Prostate gland (tissue), 2 donors: Measurements from ENCODE around the gene RHCE. TPM values are rescaled to one million over a fixed set of nuclear protein-coding genes. Genes with fewer than 3 reads are reported as not detected.

Source experiments
- DNase-seq: peaks from one replicate; pipeline ENCODE4 v3.0.0-alpha.2; 2019; ENCODE audit warnings: low spot score
- H3K27ac ChIP-seq, 2 donors: fragments of 200-600 bp; sonication (generic); 2 replicates each; pipeline ENCODE4 v1.5.1; 2017 to 2019
- H3K27me3 ChIP-seq: fragments of 200-600 bp; sonication (generic); replicated peaks from 2 replicates; pipeline ENCODE4 v1.5.1; 2019; ENCODE audit not compliant: insufficient read depth
- H3K36me3 ChIP-seq, 2 donors: fragments of 200-600 bp; sonication (generic); 1 replicate in 1 of 2; 2 replicates in 1 of 2; pipeline versions ENCODE4 v1.5.1 to v1.8.1; 2017 to 2019
- H3K4me1 ChIP-seq: fragments of 200-600 bp; sonication (generic); replicated peaks from 2 replicates; pipeline ENCODE4 v1.5.1; 2019
- H3K4me3 ChIP-seq, 2 donors: fragments of 200-600 bp; sonication (generic); 2 replicates each; pipeline ENCODE4 v1.5.1; 2017 to 2019
- H3K9me3 ChIP-seq: fragments of 200-600 bp; sonication (generic); 2 replicates; pipeline ENCODE4 v1.5.1; 2017
- POLR2A ChIP-seq: fragments of 450-650 bp; IDR thresholded peaks from one replicate; pipeline ENCODE4 v1.6.1; 2016; ENCODE audit warnings: antibody characterized with exemption, mild to moderate bottlenecking
- POLR2AphosphoS5 ChIP-seq: sonication (generic); formaldehyde crosslinking; IDR thresholded peaks from one replicate; pipeline ENCODE4 v1.6.1; 2017; ENCODE audit warnings: antibody characterized with exemption
- WGBS: methylation state at CpG from one replicate; pipeline ENCODE4 v1.1.5; 2018; 5-methylcytosine and 5-hydroxymethylcytosine counted together
- intact Hi-C: fragments of 100-400 bp; cut with DNase I; formaldehyde crosslinking; loops from one replicate; pipeline ENCODE4 v1.14.2; 2022
- total RNA-seq, 2 donors: library from RNA; depleted of rRNA; stranded (reverse); fragments of >200 nt; gene quantifications; one replicate each; pipeline ENCODE4 v1.1.0, GENCODE V29; 2016
- TF ChIP-seq, protein P1 (sequence below), 4 experiments: fragments of 200-600 bp in 2 of 4; fragments of 450-650 bp in 2 of 4; sonication (generic) in 2 of 4; IDR thresholded peaks; 1 replicate in 3 of 4; 2 replicates in 1 of 4; pipeline ENCODE4 v1.5.1; 2016 to 2019; ENCODE audit warnings: antibody characterized with exemption in 4 of 4, mild to moderate bottlenecking in 2 of 4, moderate library complexity in 2 of 4

RHCE gene
- total RNA-seq, 2 donors from 2014 or later, result 2.4 to 3.9 TPM

- intact Hi-C loops, result loop anchor here (5.0 kb wide), 1 partner anchor 52 kb away; no protein-coding TSS in a partner anchor
- under 1% methylated on average over 77 of the region's 87 CpGs for WGBS
- Histone ChIP-seq H3K9me3 (no peaks in the 10 kb centered on the region), H3K4me1 (peaks cover 5% of the 10 kb centered on the region), H3K27me3 (no peaks in the 10 kb centered on the region), H3K27ac (peak within 1 kb of the TSS; percentile 86 to 92), H3K36me3 (no peaks in the 10 kb centered on the region), H3K4me3 (peak within 1 kb of the TSS; percentile 87 to 93)
- peak; percentile 99 for DNase-seq
- peak; percentile 74 for TF ChIP-seq POLR2AphosphoS5
- TF ChIP-seq, protein P1, sequence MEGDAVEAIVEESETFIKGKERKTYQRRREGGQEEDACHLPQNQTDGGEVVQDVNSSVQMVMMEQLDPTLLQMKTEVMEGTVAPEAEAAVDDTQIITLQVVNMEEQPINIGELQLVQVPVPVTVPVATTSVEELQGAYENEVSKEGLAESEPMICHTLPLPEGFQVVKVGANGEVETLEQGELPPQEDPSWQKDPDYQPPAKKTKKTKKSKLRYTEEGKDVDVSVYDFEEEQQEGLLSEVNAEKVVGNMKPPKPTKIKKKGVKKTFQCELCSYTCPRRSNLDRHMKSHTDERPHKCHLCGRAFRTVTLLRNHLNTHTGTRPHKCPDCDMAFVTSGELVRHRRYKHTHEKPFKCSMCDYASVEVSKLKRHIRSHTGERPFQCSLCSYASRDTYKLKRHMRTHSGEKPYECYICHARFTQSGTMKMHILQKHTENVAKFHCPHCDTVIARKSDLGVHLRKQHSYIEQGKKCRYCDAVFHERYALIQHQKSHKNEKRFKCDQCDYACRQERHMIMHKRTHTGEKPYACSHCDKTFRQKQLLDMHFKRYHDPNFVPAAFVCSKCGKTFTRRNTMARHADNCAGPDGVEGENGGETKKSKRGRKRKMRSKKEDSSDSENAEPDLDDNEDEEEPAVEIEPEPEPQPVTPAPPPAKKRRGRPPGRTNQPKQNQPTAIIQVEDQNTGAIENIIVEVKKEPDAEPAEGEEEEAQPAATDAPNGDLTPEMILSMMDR (IDR thresholded peaks at IDR 0.05), result peak in 1 of 4 experiments; percentile 13
- TF ChIP-seq POLR2A, result peak; percentile 86
Measured at GRCh38 chr1:25430073-25430966, 9.7 kb upstream of the RHCE start, which contains the start of gene MACO1. MACO1 (plus strand) TSS chr1:25430897; CDS start chr1:25431099, 202 bp downstream.

DNA sequence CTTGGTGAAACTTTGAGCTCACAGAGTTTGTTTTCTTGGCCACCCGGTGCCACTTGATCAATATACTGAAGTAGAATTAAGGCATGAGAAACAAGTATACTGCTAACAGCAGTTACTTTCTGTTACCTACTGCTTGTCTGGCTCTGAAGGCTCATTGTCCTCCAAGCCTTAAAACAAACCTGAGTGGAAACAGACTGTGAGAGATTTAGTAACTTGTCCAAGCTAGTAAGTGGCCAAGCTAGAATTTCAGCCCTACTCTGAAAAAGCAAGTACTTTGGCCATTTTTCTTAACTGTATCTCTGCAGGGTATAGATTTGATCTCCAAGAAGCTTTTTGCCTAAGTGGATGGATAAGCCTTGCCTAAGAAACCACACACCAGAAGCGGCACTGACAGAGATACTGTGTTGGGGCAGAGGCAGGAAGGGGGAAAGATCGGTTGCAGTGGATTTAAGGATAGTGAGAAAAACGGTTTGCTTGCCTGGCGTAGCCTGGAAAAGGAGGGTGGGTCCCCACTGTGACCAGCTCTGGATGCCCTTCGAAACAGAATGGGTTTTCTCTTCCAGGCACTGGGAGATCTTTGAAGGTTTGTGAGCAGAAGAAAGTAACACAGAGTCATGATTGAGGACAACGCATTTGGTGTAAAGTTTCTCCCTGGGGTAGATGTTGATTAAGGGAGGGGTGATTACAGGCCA, 8.0 kb upstream of the RHCE start:
- 69% methylated on average over 7 of the region's 7 CpGs for WGBS
- TF ChIP-seq POLR2AphosphoS5 (no peak), POLR2A (no peak)
- TF ChIP-seq, protein P1 (IDR thresholded peaks at IDR 0.05), result no peak
- DNase-seq, result no peak
- intact Hi-C loops, result no loop called here
- Histone ChIP-seq H3K9me3 (no peaks in the 10 kb centered on the region), H3K27ac (no peak overlapping the region), H3K4me1 (no peaks in the 10 kb centered on the region), H3K4me3 (no peak overlapping the region), H3K36me3 (no peaks in the 10 kb centered on the region), H3K27me3 (no peaks in the 10 kb centered on the region)

DNA sequence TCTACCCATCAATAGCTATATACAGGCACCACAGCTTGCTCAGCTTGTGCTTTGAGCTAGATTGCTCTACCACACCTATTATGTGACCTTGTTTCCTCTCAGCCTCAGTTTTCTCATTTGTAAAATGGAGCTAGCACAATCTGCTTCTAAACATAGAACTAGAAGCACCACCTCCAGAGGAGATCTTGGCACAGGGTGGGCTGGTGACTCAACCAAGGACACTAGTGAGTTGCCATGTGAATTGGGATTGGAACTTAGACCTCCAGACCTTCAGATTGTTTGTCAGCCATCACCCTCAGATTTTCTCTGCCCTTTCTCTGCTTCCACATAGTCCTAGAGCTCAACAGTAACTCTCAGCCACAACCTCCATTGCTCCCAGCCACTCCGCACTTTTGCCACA, 7.1 kb upstream of the RHCE start:
- 94% methylated on average over 1 of the region's 1 CpG for WGBS
- H3K36me3 ChIP-seq, result no peaks in the 10 kb centered on the region
- intact Hi-C loops, result no loop called here
- H3K4me3 ChIP-seq, result no peak overlapping the region
- TF ChIP-seq, protein P1 (IDR thresholded peaks at IDR 0.05), result no peak
- TF ChIP-seq POLR2A (no peak), POLR2AphosphoS5 (no peak)
- no peaks in the 10 kb centered on the region for H3K27me3 ChIP-seq
- H3K4me1 ChIP-seq, result no peaks in the 10 kb centered on the region
- H3K27ac ChIP-seq, result no peak overlapping the region
- DNase-seq, result no peak
- no peaks in the 10 kb centered on the region for H3K9me3 ChIP-seq

GRCh38 chr1:25425098-25426085, 4.8 kb upstream of the RHCE start:
- intact Hi-C loops, result no loop called here
- Histone ChIP-seq H3K27me3 (no peaks in the 10 kb centered on the region), H3K36me3 (no peaks in the 10 kb centered on the region), H3K4me1 (no peaks in the 10 kb centered on the region), H3K4me3 (no peak overlapping the region), H3K9me3 (no peaks in the 10 kb centered on the region), H3K27ac (no peak overlapping the region)
- no peak for DNase-seq
- TF ChIP-seq, protein P1 (IDR thresholded peaks at IDR 0.05), result no peak
- TF ChIP-seq POLR2AphosphoS5 (no peak), POLR2A (no peak)
- WGBS, result 82% methylated on average over 16 of the region's 16 CpGs
